ENCODE measurements around the gene RPL35.

- TF ChIP-seq CTCF (IDR thresholded peaks at IDR 0.05) (no peak), POLR2A (IDR thresholded peaks at IDR 0.05) (no peak)
Observed at GRCh38 chr9:124878021-124878420, 16.3 kb upstream of the RPL35 start.

Data from vagina (tissue), 2 donors.